GM12892 (cell line): ENCODE measurements around the gene BCL11A.

Experiments used
- POLR2A ChIP-seq: IDR thresholded peaks from 2 replicates; pipeline ENCODE4 v1.6.1; 2011; ENCODE audit warnings: low read depth, low read length, control low read depth
- POLR2AphosphoS5 ChIP-seq: IDR thresholded peaks from 2 replicates; pipeline ENCODE4 v1.6.1; 2011; ENCODE audit warnings: low read depth, low read length, control low read depth

DNA sequence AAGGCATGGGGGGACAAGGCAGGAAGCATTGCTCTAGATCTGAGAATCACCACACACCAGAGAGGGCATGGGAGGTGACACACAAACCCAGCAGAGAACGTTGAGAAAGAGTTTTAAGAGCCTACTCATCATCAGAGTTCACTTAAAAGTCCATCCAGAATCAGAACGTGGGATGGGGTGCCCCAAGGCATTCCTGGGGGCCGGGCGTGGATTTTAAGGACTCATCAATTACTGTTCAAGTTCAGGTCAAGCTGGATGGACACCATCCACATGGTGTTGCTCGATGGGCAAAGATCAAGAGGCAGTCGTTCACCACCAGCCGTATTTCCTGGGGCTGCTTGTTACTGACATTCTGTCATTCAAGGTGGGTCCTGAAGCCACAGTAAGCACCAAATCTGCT, 34.9 kb downstream of the BCL11A start:
- TF ChIP-seq POLR2AphosphoS5 (no peak), POLR2A (no peak)
